Hematopoietic multipotent progenitor cell treated with erythropoietin and hydrocortisone succinate and interleukin-3 and kit ligand, for 8 days (in vitro differentiated cells): ENCODE measurements around the gene MUC6.

Experiments
- DNase-seq: peaks from one replicate; pipeline ENCODE4 v3.0.0-alpha.2; 2015

Gene MUC6

DNA sequence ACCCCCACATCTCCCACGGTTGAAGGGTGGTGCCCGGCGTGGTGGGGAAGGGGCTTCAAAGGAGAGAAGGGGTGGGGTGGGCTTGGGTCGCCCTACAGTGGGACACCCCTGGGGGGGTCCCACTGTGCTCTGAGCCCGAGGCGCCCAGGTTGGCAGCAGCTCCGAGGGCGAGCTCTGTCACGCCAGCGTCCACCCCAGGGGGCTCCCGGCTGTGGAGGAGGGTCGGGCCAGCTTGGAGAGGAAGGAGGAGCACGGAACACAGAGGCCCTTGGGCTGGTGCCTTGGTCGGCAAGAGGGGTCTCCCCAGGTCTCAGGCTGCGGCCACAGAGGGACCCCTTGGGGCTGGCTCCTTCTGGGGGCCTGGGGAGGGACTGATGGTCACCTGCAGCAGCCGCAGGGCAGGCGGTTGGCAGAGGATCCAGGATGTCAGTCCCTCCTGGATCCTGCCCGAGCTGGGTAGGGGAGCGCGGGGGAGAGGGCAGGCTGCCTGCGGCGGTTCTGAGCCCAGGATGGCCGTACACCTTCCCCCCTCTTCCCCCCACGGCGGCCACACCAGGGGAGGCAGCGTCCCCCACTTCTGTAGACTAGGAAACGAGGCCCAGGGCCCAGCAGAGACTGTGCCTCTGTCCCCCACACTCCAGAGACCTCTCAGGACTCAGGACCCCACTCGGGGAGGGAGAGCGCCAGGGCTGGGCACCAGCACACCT, 788 bp downstream of the MUC6 start:
- no peak for DNase-seq

DNA sequence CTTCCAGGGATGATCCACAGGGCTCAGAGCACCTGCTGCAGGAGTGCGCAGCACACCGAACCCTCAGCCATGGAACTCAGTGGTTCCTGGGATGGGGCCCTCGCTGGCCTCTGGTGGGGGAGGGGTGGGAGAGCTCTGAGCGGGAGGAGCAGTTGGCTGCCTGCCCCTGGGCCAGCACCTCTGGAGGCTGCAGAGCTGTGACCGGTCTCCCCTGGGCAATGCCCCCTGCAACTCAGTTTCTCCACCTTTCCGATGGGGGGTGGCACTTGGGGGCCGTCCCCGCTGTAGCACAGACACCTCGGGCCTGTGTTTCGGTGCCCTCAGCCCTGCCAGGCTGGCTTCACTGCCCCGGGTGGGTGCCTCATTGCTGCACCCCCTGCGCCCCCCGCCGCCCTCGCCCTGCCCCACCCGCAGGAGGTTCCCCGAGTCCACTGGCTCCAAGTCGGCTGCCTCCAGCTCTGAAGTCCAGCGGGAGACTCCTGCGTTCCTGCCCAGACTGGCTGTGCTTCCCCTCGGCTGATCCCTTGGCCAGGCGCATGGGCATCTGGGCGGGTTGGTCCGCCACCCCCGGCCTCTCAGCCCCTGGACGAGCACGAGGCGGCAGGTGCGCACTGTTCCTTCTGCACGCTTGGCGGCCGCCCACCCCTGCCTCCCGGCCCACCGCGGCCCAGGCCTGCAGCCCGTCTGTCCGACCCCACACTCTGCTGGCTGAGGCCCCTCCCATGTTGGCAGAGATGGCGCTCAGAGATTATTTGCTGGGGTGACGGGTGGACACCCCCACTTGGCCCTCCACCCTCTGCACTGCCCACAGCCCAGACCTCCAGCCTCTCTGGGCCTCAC, 1.8 kb downstream of the MUC6 start:
- no peak for DNase-seq

DNA sequence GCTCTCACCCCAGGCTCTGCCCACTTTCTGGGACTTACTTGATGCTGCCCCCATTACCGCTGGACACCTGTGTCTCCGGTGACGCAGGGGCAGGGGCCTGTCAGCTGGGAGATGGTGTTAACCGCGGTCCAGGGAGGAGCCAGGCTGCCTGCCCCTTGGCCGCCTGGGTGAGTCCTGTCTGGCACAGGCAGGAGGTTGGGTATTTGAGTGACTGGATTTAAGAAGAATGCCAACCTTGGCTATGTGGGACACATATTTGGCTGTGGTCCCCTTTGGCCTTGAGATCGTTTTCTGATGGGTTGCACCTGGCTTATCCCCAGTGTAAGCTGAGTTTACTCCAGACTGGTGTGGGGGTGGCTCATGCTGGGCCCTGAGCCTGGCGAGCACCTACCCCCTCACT, 2.5 kb downstream of the MUC6 start:
- no peak for DNase-seq

DNA sequence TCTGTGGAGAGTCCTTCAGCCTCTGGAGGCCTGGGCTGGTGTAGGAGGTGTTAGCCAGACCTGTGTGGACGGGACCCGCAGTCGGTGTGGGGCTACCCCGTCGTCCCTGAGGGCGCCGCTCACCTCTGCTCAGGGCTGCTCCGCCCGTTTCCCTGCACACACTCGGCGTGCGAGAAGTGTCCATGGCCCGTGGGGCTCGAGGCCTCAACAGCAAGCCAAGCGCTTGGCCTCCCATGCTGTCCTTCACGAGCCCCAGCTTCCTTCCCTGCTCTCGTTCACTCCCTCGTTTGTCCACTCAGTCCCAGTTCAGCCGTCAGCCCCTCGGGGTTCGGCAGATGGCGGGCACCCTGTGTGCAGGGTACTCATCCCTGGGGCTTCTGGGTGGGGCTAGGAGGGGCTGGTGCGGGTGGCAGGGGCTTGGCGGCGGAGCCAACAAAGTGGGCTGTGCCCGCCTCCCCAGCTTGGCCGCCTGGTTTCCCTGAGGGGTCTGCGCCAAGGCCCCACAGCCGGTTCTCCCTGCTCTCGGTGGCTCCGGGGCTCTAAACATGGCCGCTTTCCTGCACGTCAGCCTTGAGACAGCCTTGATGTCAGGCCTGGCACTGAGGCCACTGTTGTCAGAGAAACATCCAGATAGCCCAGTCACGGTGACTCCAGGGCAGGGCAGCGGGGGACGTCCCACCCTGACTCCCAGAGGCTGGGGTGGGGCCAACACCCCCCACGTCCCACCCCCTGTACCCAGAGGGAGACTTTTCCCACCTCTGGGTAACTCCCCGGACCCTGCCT, 3.3 kb downstream of the MUC6 start:
- no peak for DNase-seq

DNA sequence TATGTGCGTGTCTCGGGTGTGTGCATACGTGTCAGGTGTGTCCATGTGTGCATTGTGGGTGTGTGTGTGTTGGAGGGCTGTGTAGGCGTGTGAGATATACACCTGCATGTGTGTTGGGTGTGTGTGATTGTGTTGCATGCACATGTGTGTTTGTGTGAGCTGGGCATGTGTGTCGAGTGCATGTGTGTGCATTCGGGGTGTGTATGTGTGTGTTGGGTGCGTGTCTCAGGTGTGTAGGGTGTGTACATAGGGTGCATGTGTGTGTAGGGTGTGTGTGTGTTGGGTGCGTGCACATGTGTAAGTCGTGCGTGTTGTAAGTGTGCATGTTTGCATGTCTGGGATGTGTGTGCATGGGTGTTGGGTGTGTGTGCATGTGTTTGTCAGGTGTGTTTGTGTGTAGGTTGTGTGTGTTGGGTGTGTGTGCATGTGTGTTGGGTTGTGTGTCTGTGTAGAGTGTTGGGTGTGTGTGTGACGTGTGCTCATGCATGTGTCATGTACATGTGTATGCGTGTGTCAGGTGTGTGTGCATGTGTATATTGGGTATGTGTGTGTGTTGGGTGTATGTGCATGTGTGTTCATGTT, 4.1 kb downstream of the MUC6 start:
- no peak for DNase-seq

DNA sequence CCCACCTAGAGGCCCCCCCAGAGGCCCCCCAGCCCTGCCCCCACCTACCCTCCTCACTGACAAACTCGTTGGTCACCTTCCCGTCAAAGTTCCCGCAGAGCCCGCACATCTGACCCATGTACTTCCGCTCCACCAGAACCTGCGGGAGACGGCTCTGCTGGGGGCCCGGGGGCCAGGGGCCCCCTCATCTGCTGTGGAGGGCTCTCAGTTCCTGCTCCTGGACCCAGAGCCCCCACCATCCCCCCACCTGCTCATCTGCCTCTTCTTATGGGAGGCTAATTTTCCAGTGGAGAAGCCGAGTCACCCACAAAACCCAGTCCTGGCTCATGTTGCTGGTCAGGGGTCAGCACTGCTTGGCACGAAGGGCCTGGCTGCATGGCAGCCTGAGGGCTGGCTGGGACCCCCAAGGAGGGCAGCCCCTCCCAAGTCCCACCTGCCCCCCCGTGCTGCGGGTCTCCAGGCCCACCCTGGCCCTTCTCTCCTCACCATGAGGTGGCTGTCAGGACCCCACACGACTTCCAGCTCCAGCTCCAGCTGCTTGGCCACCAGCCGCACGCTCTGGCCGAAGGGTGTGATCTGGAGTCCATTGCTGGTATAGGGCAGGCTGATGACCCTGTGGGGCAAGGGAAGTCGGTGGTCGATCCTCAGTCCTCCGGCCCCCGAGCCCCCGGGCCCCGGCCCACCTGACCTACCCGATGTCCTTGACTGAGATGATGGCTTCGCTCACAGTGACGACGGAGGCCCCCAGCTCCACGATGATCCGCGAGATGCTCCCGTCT, 5.2 kb downstream of the MUC6 start:
- DNase-seq = no peak

DNA sequence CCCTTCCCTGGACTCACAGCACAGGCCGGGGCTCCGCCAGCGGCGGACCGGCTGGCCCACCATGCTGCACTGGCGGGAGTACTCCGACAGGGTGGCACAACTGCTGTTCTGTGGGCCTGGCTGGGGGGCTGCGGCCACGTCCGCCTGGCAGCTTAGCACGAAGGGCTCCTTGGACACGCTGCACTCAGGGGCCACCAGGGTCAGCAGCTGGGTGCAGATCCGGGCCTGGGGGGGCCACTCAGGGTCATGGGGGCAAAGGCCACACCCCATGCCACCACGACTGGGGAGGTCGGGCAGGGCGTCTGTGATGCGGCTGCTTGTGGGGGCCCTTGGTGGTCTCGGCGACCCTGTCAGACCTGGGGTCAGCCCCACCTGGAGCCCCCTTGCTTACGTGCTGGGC, 6.0 kb downstream of the MUC6 start:
- DNase-seq = no peak

DNA sequence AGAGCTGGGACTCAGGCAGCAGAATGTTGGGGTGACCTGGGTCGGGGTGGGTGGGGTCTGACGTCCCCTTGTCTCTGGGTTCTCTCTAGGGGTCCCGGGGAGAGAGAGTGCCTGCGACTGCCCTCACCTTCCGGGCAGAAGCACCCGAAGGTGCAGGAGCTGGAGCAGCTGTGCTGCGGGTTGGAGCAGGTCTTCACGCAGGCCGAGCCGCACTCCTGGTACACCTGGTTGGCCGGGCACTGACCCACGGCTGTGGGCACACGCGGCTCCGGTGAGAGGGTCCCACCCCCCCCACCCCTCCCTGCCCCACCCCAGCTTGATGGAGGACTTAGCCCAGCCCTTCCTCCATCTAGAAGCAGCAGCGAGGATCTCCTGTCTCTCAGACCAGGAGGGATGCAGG, 6.4 kb downstream of the MUC6 start:
- DNase-seq = no peak

DNA sequence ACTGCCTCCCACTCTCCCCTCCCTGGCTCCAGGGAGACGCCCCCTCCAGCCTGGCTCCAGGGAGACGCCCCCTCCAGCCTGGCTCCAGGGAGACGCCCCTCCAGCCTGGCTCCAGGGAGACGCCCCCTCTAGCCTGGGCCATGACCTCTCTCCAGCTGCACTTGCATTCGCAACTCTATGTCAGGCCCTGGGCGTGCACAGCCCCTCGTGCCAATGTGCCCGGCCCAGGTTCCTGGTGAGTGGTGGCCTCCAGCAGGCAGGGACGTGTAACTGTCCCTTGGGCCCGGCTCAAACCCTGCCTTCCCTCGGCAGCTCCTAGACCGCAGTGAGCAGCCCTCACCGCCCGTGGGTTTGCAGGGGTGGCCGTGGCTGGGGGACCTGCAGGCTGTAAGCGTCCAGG, 6.9 kb downstream of the MUC6 start:
- no peak for DNase-seq

DNA sequence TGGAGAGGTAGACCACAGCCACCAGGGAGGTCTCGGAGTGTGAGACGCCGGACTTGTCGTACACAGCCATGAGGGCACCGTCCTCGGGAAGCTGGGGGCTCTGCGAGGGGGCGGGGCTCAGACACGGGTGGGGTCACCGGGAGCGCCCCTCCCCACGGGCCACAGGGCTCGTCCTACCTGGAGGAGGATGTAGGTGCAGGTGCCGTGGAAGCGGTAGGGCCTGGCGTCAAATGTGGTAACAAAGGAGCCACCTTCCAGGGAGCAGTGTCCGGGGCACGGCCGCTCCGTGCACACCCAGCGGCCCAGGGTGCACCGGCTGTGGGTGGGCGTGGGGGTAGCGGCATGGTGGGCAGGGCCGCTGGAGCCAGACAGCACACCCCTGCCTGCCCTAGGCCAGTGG, 7.5 kb downstream of the MUC6 start:
- DNase-seq = no peak

DNA sequence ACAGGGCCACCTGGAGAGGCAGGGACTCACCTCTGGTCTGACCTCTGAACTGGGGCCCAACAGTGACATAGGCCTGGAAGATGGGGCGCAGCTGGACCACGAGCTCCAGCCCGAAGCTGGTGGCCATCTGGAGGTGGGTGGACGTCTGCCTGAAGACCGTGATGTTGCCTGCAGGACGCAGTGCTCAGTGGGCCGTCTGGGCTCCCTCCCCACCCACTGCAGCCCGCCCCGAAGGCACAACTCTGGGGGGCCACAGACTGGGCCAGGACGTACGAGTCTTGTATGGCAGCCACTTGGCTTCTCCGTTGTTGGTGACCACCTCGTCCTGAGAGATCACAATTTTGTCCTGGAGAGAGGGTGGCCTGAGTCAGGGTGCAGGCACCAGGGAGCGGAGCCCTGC, 7.9 kb downstream of the MUC6 start:
- DNase-seq = no peak

DNA sequence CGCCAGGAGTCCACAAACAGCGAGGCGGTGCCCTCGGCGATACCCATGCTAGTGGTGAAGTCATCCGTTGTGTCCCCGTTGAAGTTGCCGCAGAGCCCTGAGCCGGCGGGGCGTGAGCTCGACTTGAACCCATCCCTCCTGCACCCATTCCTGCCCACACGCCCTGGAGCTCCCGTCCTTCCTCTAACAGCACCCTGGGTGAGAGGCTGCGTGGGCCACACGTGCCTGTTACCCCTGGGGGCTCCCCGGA, 8.3 kb downstream of the MUC6 start:
- DNase-seq = no peak

DNA sequence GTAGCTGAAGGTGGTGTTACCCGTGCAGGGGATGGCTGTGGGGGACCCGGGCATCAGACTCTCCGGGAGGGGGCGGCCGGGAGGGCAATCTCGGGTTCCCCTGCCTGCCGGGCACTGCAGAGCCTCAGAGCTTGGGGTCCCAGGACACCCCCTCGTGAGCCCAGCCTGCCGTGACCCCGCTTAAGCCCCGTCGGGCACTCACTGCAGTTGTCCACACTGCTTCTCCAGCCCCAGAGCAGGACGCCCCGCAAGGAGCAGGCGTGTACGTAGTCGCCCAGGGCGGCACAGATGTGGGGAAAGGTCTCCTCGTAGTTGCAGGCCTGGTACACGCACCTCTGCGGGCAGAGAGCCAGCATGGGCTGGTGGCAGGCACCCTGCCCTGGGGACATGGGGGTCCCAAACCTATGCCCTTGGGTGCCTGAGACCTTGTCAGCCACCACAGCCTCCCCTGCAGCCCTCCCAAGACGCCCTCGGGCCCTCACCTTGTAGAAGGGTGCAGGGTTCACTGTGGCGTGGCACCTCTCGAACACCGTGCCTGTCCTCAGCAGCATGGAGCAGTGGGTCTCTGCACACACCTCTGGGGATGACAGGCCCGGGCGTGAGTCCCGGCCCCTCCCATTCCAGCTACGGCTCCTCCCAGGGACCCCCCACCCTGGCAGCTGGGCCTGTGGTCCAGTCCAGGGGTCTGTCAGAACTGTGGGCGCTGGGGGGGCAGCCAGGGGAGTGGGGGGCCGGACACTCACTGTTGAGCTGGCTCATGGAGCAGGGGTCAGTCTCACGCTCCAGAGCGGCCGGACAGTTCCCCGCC, 8.8 kb downstream of the MUC6 start:
- DNase-seq = no peak

DNA sequence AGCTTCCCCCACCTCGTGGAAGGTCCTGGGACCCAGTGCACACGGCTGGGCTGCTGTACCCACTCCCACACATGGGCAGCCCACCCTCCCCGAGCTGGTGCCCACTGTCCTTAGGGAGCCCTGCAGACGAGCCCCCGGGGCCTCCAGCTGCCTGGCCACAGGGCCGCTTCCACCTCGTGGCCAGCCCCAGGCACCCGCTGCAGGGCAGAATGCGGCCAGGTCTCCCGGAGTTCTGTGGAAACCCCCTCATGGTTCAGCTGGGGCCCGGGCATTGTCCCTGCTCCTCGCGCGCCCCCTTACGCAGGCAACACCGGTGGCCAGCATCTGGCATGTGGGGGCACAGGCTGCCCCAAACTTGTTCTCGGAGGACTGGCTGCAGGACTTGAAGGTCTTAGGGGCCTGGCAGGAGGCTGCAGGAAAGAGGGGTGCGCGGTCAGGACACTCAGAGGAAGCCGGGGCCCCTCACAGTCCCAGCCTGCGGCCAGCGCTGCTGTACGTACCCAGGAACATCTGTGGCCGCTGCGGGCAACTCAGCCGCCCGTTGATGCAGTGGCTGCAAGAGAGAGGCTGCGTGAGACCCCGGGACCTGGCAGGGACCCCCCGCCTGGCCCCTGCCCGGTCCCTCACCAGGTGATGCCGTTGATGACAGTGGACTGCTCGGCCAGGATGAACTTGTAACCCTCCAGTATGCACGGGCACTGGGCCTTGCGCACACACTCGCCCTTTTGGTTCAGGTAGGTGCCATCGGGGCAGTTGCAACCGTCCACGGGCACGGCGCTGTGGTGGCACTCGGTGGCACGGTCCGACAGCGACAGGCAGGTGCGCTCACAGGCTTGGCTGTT, 9.7 kb downstream of the MUC6 start:
- DNase-seq = no peak

DNA sequence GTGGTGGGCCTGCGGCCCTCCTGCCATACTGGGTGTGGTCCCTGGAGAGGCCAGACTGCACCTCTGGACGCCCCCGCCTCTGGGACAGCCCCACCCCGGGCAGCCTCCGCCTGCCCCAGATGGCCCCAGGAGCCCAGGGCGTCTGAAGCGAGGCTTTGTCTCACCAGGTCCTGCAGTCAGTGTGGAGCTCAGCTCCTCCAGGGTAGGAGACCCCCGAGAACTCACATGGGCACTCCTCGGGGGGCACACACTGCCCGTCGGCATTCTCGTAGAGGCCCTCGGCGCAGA, 10.4 kb downstream of the MUC6 start:
- no peak for DNase-seq

DNA sequence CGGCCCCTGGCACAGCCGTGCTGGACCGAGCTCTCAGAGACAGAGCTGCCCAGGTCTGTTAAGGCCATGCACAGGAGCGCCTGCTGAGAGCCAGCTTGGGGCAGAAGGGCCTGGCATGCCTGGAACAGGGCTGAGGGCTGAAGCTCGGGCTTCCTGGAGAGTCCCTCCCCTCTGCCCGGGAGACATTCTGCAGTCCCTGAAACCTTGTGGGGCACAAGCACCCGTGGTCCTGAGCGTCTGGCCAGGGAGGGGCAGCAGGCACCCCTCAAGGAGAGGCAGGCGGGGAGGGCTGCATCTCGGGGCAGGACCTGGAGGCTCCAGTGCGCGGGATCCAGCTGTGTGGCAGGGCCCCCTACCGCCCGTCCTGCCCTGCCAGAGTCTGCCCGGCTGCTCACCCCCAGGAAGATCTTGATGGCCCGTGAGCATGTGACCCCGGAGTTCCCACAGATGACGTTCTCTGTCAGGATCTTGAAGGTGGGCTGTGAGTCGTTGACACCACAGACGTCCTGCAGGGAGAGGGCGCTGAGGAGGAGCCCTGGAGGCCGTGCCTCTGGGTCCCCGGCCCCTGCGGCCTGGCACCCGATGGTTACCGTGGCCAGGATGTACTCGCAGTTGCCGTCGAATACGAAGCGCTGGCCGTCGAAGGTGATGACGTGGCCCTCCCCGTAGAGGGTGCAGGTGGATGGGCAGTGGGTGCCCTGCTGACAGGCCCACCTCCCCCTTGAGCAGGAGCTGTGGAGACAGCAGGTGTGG, 10.9 kb downstream of the MUC6 start:
- DNase-seq = no peak

DNA sequence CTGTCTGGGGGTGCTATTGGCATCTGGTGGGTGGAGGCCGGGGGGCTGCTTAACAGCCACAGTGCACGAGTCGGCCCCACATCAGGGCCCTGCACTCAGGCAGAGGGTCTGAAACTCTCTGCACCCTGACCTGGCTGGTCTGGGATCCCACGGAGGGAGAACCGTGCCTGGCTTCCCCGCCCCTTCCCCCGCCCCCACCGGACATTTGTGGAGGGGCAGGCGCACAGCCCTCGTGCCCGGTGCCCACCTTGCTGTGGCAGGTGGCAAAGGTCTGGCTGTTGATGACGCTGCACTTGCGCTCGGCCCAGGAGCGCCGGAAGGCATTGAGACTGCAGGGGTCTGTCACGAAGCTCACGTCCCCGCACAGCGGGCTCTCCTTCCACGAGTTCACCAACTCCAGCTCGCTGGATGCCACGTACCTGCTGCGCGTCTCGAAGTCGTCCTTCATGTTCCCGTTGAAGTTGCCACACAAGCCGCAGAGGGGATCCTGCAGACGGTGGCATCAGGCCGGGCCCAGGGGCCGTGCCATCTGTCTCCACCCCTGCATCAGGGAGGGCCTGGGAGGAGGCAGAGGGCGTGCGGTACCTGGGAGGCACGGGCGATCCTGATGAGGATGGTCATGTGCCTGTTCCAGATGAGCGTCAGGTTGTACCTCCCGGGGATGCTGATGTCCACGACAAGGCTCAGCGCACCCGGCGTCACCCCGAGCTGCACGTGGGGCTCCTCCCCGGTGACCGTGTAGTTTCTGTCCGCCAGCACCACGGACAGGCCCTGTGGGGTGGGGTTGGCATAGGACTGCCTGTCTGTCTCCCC, 11.7 kb downstream of the MUC6 start:
- DNase-seq = no peak

DNA sequence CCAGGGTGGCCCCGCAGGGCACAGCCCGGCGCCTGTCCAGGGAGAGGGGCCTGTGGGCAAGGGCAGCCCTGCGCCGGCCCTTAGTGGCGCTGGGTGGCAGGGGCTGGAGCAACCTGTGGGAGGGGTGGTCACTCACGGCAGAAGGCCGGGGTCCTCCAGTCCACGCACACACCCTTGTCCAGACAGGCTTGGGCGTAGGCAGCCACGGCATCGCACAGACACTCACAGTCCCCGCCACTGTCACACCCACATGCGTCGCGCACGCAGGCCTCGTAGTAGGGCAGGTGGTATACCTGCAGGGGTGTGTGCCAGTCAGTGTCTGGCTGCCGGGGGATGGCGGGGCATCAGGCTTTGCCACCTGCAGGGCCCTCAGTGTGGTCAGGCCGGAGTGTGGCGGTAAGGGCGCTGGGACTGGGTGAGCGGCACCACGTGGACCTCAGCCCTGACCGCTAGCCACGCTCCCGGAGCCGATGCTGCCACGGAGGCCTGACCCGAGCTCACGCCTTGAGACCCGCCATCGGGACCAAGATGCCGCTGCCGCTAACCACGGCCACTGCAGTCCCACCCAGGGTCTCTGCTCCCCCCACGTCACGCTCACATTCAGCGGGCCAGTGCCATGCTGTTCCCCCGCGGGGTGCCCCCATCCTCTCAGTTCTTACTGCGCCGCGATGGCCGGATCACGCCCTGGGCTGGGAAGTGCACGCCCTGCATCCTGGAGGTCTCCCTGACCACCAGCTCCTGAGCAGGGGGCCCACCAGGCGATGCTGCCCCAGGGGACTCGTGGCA, 12.5 kb downstream of the MUC6 start:
- DNase-seq = no peak
